Mesothelial cell of epicardium (in vitro differentiated cells): ENCODE results near the gene DMAC1. TPM values are rescaled to one million over a fixed set of nuclear protein-coding genes. Genes with fewer than 3 reads are reported as not detected.

Experiments
- DNase-seq, 2 experiments: peaks; one replicate each; pipeline ENCODE4 v3.0.0; 2021; ENCODE audit warnings: low spot score in 2 of 2; ENCODE audit not compliant: unreplicated experiment in 2 of 2
- H3K27ac Mint-ChIP-seq: 2 replicates; pipeline ENCODE4 v1.8.0; 2021; ENCODE audit warnings: mixed read lengths
- H3K27me3 Mint-ChIP-seq: 2 replicates; pipeline ENCODE4 v1.8.0; 2021; ENCODE audit warnings: low read depth, mixed read lengths
- H3K36me3 Mint-ChIP-seq: 2 replicates; pipeline ENCODE4 v1.8.0; 2021; ENCODE audit warnings: mixed read lengths
- H3K4me1 Mint-ChIP-seq: 2 replicates; pipeline ENCODE4 v1.8.0; 2021; ENCODE audit warnings: mixed read lengths
- H3K4me3 Mint-ChIP-seq: 2 replicates; pipeline ENCODE4 v1.8.0; 2021; ENCODE audit warnings: mild to moderate bottlenecking, moderate library complexity, mixed read lengths
- H3K9me3 Mint-ChIP-seq: 2 replicates; pipeline ENCODE4 v1.8.0; 2021; ENCODE audit warnings: mixed read lengths
- CTCF ChIP-seq: fragments of 200-600 bp; sonication (generic); IDR thresholded peaks from one replicate; pipeline ENCODE4 v1.5.0; 2021; ENCODE audit warnings: antibody characterized with exemption; ENCODE audit not compliant: unreplicated experiment
- total RNA-seq: library from RNA; stranded (reverse); gene quantifications from 3 replicates; pipeline ENCODE4 v1.2.1, GENCODE V29; 2021

DMAC1 gene
- total RNA-seq, 1 donor from 2014 or later: 60.0 TPM

GRCh38 chr9:7828334-7828733 lies 28.8 kb upstream of the DMAC1 start:
- H3K4me3 Mint-ChIP-seq: no peak overlapping the region
- H3K36me3 Mint-ChIP-seq: no peaks in the 10 kb centered on the region
- DNase-seq: no peak
- no peak overlapping the region for H3K27ac Mint-ChIP-seq
- peaks cover 13% of the 10 kb centered on the region for H3K9me3 Mint-ChIP-seq
- no peaks in the 10 kb centered on the region for H3K4me1 Mint-ChIP-seq
- TF ChIP-seq CTCF: no peak
- H3K27me3 Mint-ChIP-seq: peaks cover 8% of the 10 kb centered on the region

GRCh38 chr9:7827792-7828191 lies 28.2 kb upstream of the DMAC1 start:
- peaks cover 5% of the 10 kb centered on the region for H3K27me3 Mint-ChIP-seq
- H3K4me1 Mint-ChIP-seq: no peaks in the 10 kb centered on the region
- TF ChIP-seq CTCF: no peak
- H3K9me3 Mint-ChIP-seq: peaks cover 13% of the 10 kb centered on the region
- no peak overlapping the region for H3K27ac Mint-ChIP-seq
- H3K36me3 Mint-ChIP-seq: no peaks in the 10 kb centered on the region
- no peak for DNase-seq
- no peak overlapping the region for H3K4me3 Mint-ChIP-seq

- Mint-ChIP-seq H3K4me3 (no peak overlapping the region), H3K4me1 (no peaks in the 10 kb centered on the region), H3K27ac (no peak overlapping the region), H3K27me3 (peaks cover 5% of the 10 kb centered on the region), H3K9me3 (peaks cover 13% of the 10 kb centered on the region), H3K36me3 (no peaks in the 10 kb centered on the region)
- no peak for DNase-seq
- TF ChIP-seq CTCF: no peak
Measured at GRCh38 chr9:7827056-7827455, 27.5 kb upstream of the DMAC1 start.

- DNase-seq: no peak
- Mint-ChIP-seq H3K4me1 (no peaks in the 10 kb centered on the region), H3K4me3 (no peak overlapping the region), H3K9me3 (no peaks in the 10 kb centered on the region), H3K36me3 (no peaks in the 10 kb centered on the region), H3K27ac (no peak overlapping the region), H3K27me3 (peaks cover 5% of the 10 kb centered on the region)
- no peak for TF ChIP-seq CTCF
Measured at GRCh38 chr9:7823651-7824050, 24.1 kb upstream of the DMAC1 start.

GRCh38 chr9:7819984-7820383 lies 20.4 kb upstream of the DMAC1 start:
- Mint-ChIP-seq H3K4me1 (no peaks in the 10 kb centered on the region), H3K9me3 (no peaks in the 10 kb centered on the region), H3K27me3 (no peaks in the 10 kb centered on the region), H3K36me3 (no peaks in the 10 kb centered on the region), H3K27ac (no peak overlapping the region), H3K4me3 (no peak overlapping the region)
- no peak for DNase-seq
- TF ChIP-seq CTCF: no peak

- Mint-ChIP-seq H3K27me3 (no peaks in the 10 kb centered on the region), H3K9me3 (no peaks in the 10 kb centered on the region), H3K27ac (no peak overlapping the region), H3K4me3 (no peak overlapping the region), H3K36me3 (no peaks in the 10 kb centered on the region), H3K4me1 (no peaks in the 10 kb centered on the region)
- no peak for DNase-seq
- no peak for TF ChIP-seq CTCF
Measured at GRCh38 chr9:7816021-7816420, 16.4 kb upstream of the DMAC1 start.
